GM12878 (cell line): ENCODE results near the gene HLA-DRA. TPM values are rescaled to one million over a fixed set of nuclear protein-coding genes. Genes with fewer than 3 reads are reported as not detected.

Experiments
- ATAC-seq: fragments of 200-7000 bp; cut with Tn5 transposase; 3 replicates; pipeline ENCODE4 v1.9.1; 2020; ENCODE audit warnings: mild to moderate bottlenecking, moderate library complexity
- BruUV-seq: library from RNA; stranded (reverse); fragments of 400-500 nt; replicated peaks from 2 replicates; lab custom pipeline; 2021; lab: Mats Ljungman, UMichigan
- CTCF ChIA-PET: fragments of 300-600 bp; sonication (Branson Sonifier 250); formaldehyde crosslinking; extraction: SDS; loops from one replicate; lab custom pipeline; 2021; ENCODE audit warnings: inconsistent platforms; lab: Yijun Ruan, JAX
- POLR2A ChIA-PET: fragments of 350-600 bp; formaldehyde crosslinking; extraction: SDS; loops from one replicate; lab custom pipeline; 2021; ENCODE audit warnings: inconsistent platforms; lab: Charles Lee
- RAD21 ChIA-PET: fragments of 300-600 bp; sonication (Branson Sonifier 250); formaldehyde crosslinking; loops from one replicate; lab custom pipeline; 2023; ENCODE audit warnings: antibody characterized with exemption; ENCODE audit not compliant: unreplicated experiment; lab: Charles Lee
- SMC1A ChIA-PET: fragments of 300-600 bp; sonication (Branson Sonifier 250); formaldehyde crosslinking; loops from one replicate; lab custom pipeline; 2023; ENCODE audit not compliant: unreplicated experiment, uncharacterized antibody; lab: Charles Lee
- DNase-seq: peaks from one replicate; pipeline ENCODE4 v3.0.0-alpha.2; 2011; ENCODE audit warnings: low read depth, low spot score
- FAIRE-seq: peaks from 3 replicates; lab custom pipeline; 2011; peaks lifted over from hg19 to GRCh38; lab: Jason Lieb, UNC
- H2AFZ ChIP-seq: 2 replicates; pipeline ENCODE4 v1.6.0; 2011; ENCODE audit warnings: low read depth, low read length, control low read depth; ENCODE audit not compliant: control insufficient read depth
- H3K27ac ChIP-seq: 2 replicates; pipeline ENCODE4 v1.5.1; 2011; ENCODE audit warnings: control low read depth; ENCODE audit not compliant: control insufficient read depth, insufficient read depth
- H3K27me3 ChIP-seq, 2 experiments: replicated peaks in 1 of 2; 2 replicates each; pipeline versions ENCODE4 v1.6.0 to v1.6.1; 2011; ENCODE audit warnings: low read length in 1 of 2; ENCODE audit not compliant: control insufficient read depth in 2 of 2, insufficient read depth in 2 of 2
- H3K36me3 ChIP-seq, 2 experiments: 2 replicates each; pipeline ENCODE4 v1.5.1; 2011; ENCODE audit warnings: low read length in 1 of 2; ENCODE audit not compliant: control insufficient read depth in 2 of 2, insufficient read depth in 2 of 2
- H3K4me1 ChIP-seq: 2 replicates; pipeline ENCODE4 v1.6.1; 2011; ENCODE audit warnings: mild to moderate bottlenecking, low read length, moderate library complexity, mixed read lengths; ENCODE audit not compliant: control insufficient read depth, insufficient read depth
- H3K4me2 ChIP-seq: 2 replicates; pipeline ENCODE4 v1.6.0; 2011; ENCODE audit warnings: control low read depth; ENCODE audit not compliant: control insufficient read depth, insufficient read depth
- H3K4me3 ChIP-seq: fragments of 200-600 bp; sonication (generic); 2 replicates; pipeline ENCODE4 v1.5.1; 2016
- H3K79me2 ChIP-seq: 2 replicates; pipeline ENCODE4 v1.6.0; 2011; ENCODE audit warnings: low read length; ENCODE audit not compliant: control insufficient read depth, insufficient read depth
- H3K9ac ChIP-seq: 2 replicates; pipeline ENCODE4 v1.8.0; 2011; ENCODE audit warnings: low read length, control low read depth, mixed read lengths; ENCODE audit not compliant: control insufficient read depth, insufficient read depth
- H3K9me3 ChIP-seq: replicated peaks from 3 replicates; pipeline ENCODE4 v1.5.1; 2011; ENCODE audit warnings: mild to moderate bottlenecking, low read length; ENCODE audit not compliant: control insufficient read depth, insufficient read depth
- H4K20me1 ChIP-seq: 2 replicates; pipeline ENCODE4 v1.6.0; 2011; ENCODE audit not compliant: control insufficient read depth, insufficient read depth
- ATF7 ChIP-seq: fragments of 450-650 bp; IDR thresholded peaks from 2 replicates; pipeline ENCODE4 v1.6.1; 2016; ENCODE audit warnings: low read depth, mild to moderate bottlenecking
- BCLAF1 ChIP-seq: fragments of 450-650 bp; IDR thresholded peaks from 2 replicates; pipeline ENCODE4 v1.6.1; 2017; ENCODE audit warnings: antibody characterized with exemption, mild to moderate bottlenecking, moderate library complexity
- BHLHE40 ChIP-seq, 2 experiments: fragments of 450-650 bp in 1 of 2; IDR thresholded peaks; 2 replicates each; pipeline ENCODE4 v1.6.1; 2011 to 2017; ENCODE audit warnings: low read depth in 2 of 2, borderline replicate concordance in 1 of 2, improper control_type of control experiment in 1 of 2, low read length in 1 of 2, mild to moderate bottlenecking in 1 of 2
- CTCF ChIP-seq, 3 experiments: IDR thresholded peaks in 2 of 3; conservative IDR thresholded peaks in 1 of 3; 2 replicates each; pipeline ENCODE4 v1.5.1; 2011; ENCODE audit warnings: low read depth in 3 of 3, low read length in 3 of 3, mild to moderate bottlenecking in 3 of 3, control low read depth in 2 of 3, moderate library complexity in 2 of 3, inconsistent platforms in 1 of 3, mixed read lengths in 1 of 3; ENCODE audit not compliant: control insufficient read depth in 2 of 3, insufficient read depth in 1 of 3; ENCODE audit errors: extremely low read depth in 1 of 3
- NR2C1 ChIP-seq: fragments of 450-650 bp; IDR thresholded peaks from 2 replicates; pipeline ENCODE4 v1.6.1; 2017; ENCODE audit warnings: antibody characterized with exemption, mild to moderate bottlenecking, moderate library complexity
- PKNOX1 ChIP-seq: fragments of 450-650 bp; IDR thresholded peaks from 2 replicates; pipeline ENCODE4 v1.6.1; 2016; ENCODE audit warnings: mild to moderate bottlenecking
- POLR2AphosphoS5 ChIP-seq: IDR thresholded peaks from 2 replicates; pipeline ENCODE4 v1.6.1; 2011; ENCODE audit warnings: mild to moderate bottlenecking, low read length, inconsistent platforms
- RELA ChIP-seq: fragments of 450-650 bp; IDR thresholded peaks from 2 replicates; pipeline ENCODE4 v1.8.0; 2014; ENCODE audit warnings: borderline replicate concordance; ENCODE audit not compliant: partially characterized antibody
- WGBS: methylation state at CpG from one replicate; pipeline ENCODE4 v1.1.6; 2016; ENCODE audit warnings: low lambda C conversion rate; ENCODE audit not compliant: insufficient replicate concordance, insufficient coverage; ENCODE audit errors: missing lambda C conversion rate; 5-methylcytosine and 5-hydroxymethylcytosine counted together
- in situ Hi-C: fragments of 300-500 bp; cut with MboI; formaldehyde crosslinking; loops from 9 replicates; pipeline ENCODE4 v1.14.3; 2018; ENCODE audit warnings: mixed read lengths
- intact Hi-C: fragments of 100-400 bp; cut with micrococcal nuclease; formaldehyde crosslinking; loops from one replicate; pipeline ENCODE4 v1.14.2; 2022; ENCODE audit not compliant: unreplicated experiment
- polyA plus RNA-seq, 11 experiments: library from polyadenylated mRNA; depleted of rRNA in 4 of 11; unstranded in 6 of 11; stranded (reverse) in 5 of 11; fragments of >200 nt; fragmentation: Nextera tagmentation in 4 of 11; fragmentation: Illumina TruSeq in 1 of 11; extraction: Ambion mirVana in 4 of 11; extraction: Trizol in 1 of 11; gene quantifications; 1 replicate in 1 of 11; 2 replicates in 10 of 11; pipeline versions ENCODE4 v1.2.1 to v1.2.3, GENCODE V29; 2011 to 2016; ENCODE audit warnings: inconsistent platforms in 2 of 11, missing spikeins in 2 of 11, low read depth in 1 of 11
- total RNA-seq, 4 experiments: library from RNA; depleted of rRNA in 3 of 4; stranded (reverse); fragments of >200 nt in 3 of 4; fragmentation: Illumina TruSeq in 1 of 4; extraction: Trizol in 1 of 4; gene quantifications; 2 replicates each; pipeline versions ENCODE4 v1.2.1 to v1.2.3, GENCODE V29; 2013 to 2021

The HLA-DRA gene
- total and polyA plus RNA-seq, 10 of the 15 experiments (the other 5 are each of a cell fraction or from before 2014, with no cell fraction given), result 2,040 to 7,093 (median 2,859) TPM

- TF ChIP-seq PKNOX1, result no peak
- TF ChIP-seq CTCF (IDR thresholded peaks at IDR 0.05 in 2 of 3, conservative IDR thresholded peaks at IDR 0.05 in 1 of 3; ENCODE audit: control insufficient read depth in 2 of 3, extremely low read depth in 1 of 3, insufficient read depth in 1 of 3, low read depth in 3 of 3, low read length in 3 of 3), result no peak
Observed at GRCh38 chr6:32410906-32411305, 28.8 kb upstream of the HLA-DRA start (continued).

- Histone ChIP-seq H3K36me3 (no peaks in the 10 kb centered on the region), H3K4me2 (no peak overlapping the region), H3K79me2 (no peaks in the 10 kb centered on the region), H3K9ac (no peak overlapping the region), H3K9me3 (no peaks in the 10 kb centered on the region), H3K4me1 (no peaks in the 10 kb centered on the region), H4K20me1 (no peaks in the 10 kb centered on the region), H2AFZ (no peak overlapping the region), H3K27me3 (peaks cover 0 to 2% of the 10 kb centered on the region in 2 experiments; a peak in 3 of 4 replicates), H3K27ac (no peak overlapping the region), H3K4me3 (no peak overlapping the region)
- FAIRE-seq, result no peak
- no TSS peak for BruUV-seq
- WGBS, result 47% methylated on average over 9 of the region's 9 CpGs
- in situ Hi-C loops, result loop anchor here (5.0 kb wide), 3 partner anchors 164 to 456 kb away; no protein-coding TSS in a partner anchor
- no peak for ATAC-seq
- ChIA-PET POLR2A (interaction anchor here (0.5 kb wide), 1 partner anchor 907 kb away, joined by 5 read pairs; no protein-coding TSS in a partner anchor), RAD21 (interaction anchor here (1.4 kb wide), 1 partner anchor 288 kb away, joined by 3 read pairs; no protein-coding TSS in a partner anchor), SMC1A (interaction anchor here (1.3 to 6.5 kb wide), 6 partner anchors 8 to 385 kb away, joined by 5 to 99 read pairs (median 25); no protein-coding TSS in a partner anchor), CTCF (interaction anchor here (1.0 to 11.1 kb wide), 7 partner anchors 14 to 427 kb away, joined by 3 to 200 read pairs (median 12); partner anchors contain the start of gene TAP2)
- DNase-seq, result no peak
- intact Hi-C loops, result loop anchor here (5.0 kb wide), 1 partner anchor 456 kb away; no protein-coding TSS in a partner anchor
- TF ChIP-seq ATF7 (no peak), POLR2AphosphoS5 (no peak), BCLAF1 (no peak), BHLHE40 (IDR thresholded peaks at IDR 0.05; ENCODE audit: borderline replicate concordance in 1 of 2, low read depth in 2 of 2, low read length in 1 of 2) (no peak), NR2C1 (no peak), RELA (no peak)
- TF ChIP-seq, all 136 proteins: peak for 0
Observed at GRCh38 chr6:32411566-32412327, 27.9 kb upstream of the HLA-DRA start.
